Omental fat pad (tissue), 4 donors: ENCODE measurements around the gene SPATS2. TPM values are rescaled to one million over a fixed set of nuclear protein-coding genes. Genes with fewer than 3 reads are reported as not detected.

Experiments used
- ATAC-seq: fragments of 150-250 bp; one replicate; pipeline ENCODE4 v1.9.1; 2016; ENCODE audit warnings: mild to moderate bottlenecking, moderate library complexity; ENCODE audit not compliant: low FRiP score
- DNase-seq: peaks from one replicate; pipeline ENCODE4 v3.0.0-alpha.2; 2019; ENCODE audit warnings: low spot score
- CTCF ChIP-seq, 3 donors: fragments of 450-650 bp; IDR thresholded peaks; one replicate each; pipeline ENCODE4 v1.5.1; 2016 to 2017; ENCODE audit warnings: antibody characterized with exemption in 3 of 3, mild to moderate bottlenecking in 3 of 3, moderate library complexity in 2 of 3
- total RNA-seq, 4 donors: library from RNA; depleted of rRNA; stranded (reverse); fragments of >200 nt; gene quantifications; one replicate each; pipeline ENCODE4 v1.1.0, GENCODE V29; 2016

Gene SPATS2
- total RNA-seq, 4 donors from 2014 or later = 8.0 to 16.2 (median 9.7) TPM

- DNase-seq (no peak), ATAC-seq (no peak)
- TF ChIP-seq CTCF (IDR thresholded peaks at IDR 0.05) = no peak
Measured at GRCh38 chr12:49346659-49347310, 20.5 kb upstream of the SPATS2 start, which contains the start of gene DNAJC22. Gene DNAJC22 (plus strand): TSS chr12:49346888. CDS start chr12:49348873, 1,985 bp downstream.

- DNase-seq (no peak), ATAC-seq (peak; percentile 80)
- peak in 1 of 3 donors; percentile 89 for TF ChIP-seq CTCF (IDR thresholded peaks at IDR 0.05)
Measured at GRCh38 chr12:49347311-49348193, 19.7 kb upstream of the SPATS2 start.

GRCh38 chr12:49348781-49349180 is 18.5 kb upstream of the SPATS2 start:
- ATAC-seq (no peak), DNase-seq (no peak)
- no peak for TF ChIP-seq CTCF (IDR thresholded peaks at IDR 0.05)

- DNase-seq (no peak), ATAC-seq (no peak)
- TF ChIP-seq CTCF (IDR thresholded peaks at IDR 0.05) = no peak
Measured at GRCh38 chr12:49349266-49349665, 18.0 kb upstream of the SPATS2 start.

- ATAC-seq (no peak), DNase-seq (no peak)
- TF ChIP-seq CTCF (IDR thresholded peaks at IDR 0.05) = no peak
Measured at GRCh38 chr12:49352351-49352750, 14.9 kb upstream of the SPATS2 start.

- TF ChIP-seq CTCF (IDR thresholded peaks at IDR 0.05) = no peak
- ATAC-seq (no peak), DNase-seq (no peak)
Measured at GRCh38 chr12:49355913-49356312, 11.3 kb upstream of the SPATS2 start.
